Inflammatory macrophage treated with lipopolysaccharide for 1 hour (primary cell): Measurements from ENCODE around the gene KCNG2.

Experiments
- DNase-seq, 2 donors: peaks; one replicate each; pipeline ENCODE4 v3.0.0-alpha.2; 2020 to 2022

KCNG2 gene

DNA sequence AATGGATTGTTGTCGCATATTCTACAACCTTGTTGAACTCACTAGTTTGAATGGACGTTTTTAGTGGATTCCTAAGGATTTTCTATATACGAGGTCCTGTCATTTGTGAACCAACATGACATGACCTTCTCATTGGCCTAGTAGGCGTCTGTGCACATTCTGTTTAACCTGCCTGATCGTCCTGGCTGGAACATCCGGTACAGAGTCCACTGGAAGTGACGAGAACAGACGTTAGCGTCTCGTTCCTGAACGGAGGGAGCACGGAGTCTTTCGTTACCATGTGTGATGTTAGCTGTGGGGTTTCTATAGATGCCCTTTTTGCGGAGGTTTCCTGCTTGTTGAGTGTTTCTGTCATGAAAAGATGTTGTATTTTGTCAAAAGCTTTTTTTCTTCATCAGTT lies 91.8 kb downstream of the KCNG2 start:
- no peak for DNase-seq

DNA sequence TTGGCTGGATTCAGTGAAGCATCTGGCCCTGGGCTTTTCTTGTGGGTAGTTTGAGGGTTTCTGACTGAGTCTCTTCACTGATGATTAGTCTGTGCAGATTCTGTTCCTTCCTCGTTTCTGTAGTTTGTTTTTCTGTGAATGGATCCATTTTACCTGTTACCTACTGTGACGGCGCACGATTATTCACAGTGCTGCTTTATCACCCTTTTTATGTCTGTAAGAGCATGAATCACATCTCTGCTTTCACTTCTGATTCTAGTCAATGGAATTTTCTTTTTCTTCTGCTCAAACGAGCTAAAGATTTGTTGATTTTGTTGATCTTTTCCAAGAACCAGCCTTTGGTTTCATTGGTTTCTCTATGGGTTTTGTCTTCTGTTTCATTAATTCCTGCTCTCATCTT lies 92.9 kb downstream of the KCNG2 start:
- DNase-seq: no peak

DNA sequence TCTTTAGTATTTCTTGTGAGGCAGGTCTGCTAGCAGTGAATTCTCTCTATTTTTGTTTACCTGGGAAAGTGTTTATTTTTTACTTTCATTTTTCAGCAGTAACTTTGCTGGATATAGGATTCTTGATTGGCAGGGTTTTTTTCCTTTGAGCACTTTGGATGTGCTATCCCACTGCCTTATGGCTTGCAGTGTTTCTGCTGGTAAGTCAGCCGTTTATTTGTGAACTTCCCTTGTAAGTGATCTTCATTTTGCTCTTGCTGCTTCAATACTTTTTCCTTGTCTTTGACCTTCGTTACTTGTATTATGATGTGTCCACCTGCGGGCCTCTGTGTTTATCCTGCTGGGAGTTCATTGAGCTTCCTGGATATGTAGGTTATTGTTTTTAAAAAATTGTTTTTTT lies 99.0 kb downstream of the KCNG2 start:
- no peak for DNase-seq

DNA sequence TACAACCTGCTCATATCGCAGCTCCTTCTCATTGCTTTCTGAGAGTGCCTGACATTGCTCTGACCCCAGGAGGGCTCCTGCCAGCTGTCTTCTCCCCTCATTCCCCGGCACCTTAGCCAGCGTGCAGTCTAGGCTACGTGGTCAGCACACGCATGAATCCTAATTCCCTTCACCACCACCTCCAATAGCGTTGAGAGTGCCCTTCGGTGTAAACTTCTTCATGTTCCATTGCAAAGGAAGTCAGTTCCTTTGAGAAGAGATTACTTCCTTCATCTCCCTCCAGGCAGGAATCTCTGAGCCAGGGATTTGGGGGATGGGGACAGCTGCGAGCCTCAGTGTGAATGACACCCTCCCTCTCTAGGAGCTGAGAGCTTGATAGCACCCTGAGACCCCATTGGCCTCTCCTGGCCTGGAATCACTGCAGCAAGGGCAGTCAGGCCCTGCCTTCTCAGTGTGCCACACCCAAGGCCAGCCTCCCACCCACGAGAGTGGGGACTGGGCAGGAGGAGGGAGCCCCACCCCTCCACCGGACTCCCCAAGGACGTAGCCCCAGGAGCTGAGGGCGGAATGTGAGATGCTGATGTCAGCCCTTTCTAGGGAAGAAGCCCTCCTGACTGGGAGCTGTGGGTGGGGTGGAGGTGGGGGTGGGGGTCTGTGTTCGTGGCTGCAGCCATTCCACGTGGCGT lies 100.3 kb downstream of the KCNG2 start:
- DNase-seq: no peak

DNA sequence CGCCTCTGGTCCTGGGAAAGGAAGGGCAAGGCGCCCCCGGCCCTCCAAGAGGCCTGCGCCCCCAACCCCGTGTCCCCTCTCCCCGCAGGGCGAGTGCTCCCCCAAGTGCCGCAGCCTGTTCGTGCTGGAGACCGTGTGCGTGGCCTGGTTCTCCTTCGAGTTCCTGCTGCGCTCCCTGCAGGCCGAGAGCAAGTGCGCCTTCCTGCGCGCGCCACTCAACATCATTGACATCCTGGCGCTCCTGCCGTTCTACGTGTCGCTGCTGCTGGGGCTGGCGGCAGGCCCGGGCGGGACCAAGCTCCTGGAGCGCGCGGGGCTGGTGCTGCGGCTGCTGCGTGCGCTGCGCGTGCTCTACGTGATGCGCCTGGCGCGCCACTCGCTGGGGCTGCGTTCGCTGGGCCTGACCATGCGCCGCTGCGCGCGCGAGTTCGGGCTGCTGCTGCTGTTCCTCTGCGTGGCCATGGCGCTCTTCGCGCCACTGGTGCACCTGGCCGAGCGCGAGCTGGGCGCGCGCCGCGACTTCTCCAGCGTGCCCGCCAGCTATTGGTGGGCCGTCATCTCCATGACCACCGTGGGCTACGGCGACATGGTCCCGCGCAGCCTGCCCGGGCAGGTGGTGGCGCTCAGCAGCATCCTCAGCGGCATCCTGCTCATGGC lies 101.3 kb downstream of the KCNG2 start:
- DNase-seq: no peak

DNA sequence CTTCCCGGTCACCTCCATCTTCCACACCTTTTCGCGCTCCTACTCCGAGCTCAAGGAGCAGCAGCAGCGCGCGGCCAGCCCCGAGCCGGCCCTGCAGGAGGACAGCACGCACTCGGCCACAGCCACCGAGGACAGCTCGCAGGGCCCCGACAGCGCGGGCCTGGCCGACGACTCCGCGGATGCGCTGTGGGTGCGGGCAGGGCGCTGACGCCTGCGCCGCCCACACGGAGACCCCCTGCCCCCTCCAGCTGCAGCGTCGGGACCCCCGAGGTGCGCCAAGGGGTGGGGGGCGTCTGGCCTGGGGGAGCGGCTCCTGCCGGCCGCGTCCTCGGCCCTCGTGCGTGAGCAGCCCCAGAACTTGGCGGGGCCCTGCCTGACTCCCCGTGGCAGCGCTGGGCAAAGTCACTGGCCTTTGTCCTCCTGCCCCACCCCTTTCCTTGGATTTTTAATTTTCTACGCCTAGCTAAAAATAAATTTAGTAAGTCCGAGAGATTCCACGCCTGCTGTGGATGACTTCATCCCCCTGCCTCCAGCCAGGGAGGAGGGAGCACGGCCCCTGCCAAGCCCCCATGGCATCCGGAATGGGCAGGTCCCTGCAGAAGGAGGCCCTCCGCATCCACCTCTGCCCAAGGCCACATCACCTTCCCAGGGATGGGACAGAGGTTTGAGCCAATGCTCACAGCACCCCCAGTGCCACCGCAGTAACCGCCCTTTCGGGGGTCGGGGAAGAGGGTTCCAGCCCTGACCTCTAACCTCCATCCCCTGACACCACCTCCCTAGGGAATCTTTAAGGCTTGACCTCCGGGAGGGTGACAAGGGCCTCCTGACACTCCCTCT lies 102.1 kb downstream of the KCNG2 start:
- no peak for DNase-seq

DNA sequence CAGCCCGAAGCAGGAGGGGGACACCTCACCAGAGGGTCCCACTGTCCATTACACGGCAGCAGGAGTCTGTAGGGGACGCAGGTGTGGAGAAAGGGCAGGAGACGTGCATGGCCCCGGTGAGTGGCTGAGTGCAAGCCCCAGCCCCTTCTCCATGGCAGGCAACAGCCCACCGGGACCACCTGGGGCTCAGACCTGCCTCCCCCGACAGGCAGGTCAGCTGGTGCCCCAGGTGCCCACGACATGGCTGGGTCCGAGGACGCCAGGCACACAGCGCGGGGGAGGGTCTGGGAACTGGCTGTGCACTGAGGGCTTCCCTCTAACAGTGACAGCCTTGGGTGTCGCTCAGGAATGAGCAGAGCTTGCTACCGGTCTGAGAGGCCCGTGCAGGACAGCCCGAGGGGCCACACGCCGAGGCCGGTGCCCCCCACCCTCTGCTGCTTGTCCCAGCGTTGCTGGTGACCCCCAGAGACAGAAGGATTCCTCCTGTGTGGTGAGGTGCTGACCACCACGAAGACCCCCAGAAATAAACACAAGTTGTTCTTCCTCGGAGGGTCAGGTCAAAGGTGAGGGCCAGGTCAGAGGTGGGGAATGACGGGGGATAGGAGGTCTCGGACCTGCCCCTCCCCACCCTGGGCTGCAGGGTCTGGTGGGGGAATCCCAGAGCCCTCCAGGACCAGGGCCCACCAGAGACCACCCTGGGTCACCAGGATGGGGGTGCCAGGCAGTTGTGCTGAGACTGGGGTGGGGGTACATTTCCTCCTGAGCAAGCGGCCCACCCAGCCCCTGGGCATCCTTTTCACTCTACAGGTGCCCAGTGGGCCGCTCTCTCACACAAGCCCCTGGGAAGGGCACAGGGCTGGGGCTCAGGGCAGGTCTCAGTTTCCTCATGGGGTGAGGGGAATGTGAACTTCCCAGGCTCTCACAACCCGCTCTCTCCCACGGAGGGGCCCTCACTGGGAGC lies 103.2 kb downstream of the KCNG2 start:
- no peak for DNase-seq

DNA sequence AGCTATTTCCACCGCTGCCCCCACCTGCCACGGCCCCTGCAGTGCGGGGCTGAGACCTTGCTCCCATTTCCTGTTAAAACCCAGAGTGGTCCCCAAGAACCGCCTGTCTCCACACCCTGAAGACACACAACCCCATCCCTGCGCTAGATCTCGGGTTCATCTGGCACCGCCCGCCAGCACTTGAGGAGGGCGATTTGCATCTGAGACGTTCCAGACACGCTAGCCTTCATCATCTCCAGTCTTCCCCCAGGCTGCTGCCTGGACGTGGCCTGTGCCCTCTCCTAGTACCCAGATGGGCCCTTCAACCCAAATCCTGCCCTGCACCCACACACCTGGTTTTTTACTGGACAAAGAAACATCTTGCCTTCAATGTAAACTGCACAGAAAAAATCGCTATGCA lies 103.9 kb downstream of the KCNG2 start:
- no peak for DNase-seq

DNA sequence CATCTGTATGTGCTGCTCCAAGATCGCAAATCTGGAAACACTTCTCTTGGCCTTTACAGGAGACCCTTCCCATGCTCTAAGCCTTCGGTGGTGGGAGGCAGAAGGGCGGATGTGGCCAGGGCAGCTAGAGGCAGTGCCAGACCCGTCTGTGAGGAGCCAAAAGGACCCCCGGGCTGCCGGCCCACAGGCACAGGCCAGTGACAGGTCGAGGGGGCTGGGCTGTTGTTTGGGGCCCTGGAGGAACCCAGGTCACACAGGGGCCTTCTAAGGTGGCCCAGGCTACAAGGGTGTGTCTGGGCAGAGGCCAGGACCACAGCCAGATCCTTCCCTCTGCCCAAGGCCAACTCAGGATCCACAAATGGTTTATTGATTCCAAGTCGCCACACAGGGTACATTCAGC lies 104.3 kb downstream of the KCNG2 start:
- DNase-seq: no peak

DNA sequence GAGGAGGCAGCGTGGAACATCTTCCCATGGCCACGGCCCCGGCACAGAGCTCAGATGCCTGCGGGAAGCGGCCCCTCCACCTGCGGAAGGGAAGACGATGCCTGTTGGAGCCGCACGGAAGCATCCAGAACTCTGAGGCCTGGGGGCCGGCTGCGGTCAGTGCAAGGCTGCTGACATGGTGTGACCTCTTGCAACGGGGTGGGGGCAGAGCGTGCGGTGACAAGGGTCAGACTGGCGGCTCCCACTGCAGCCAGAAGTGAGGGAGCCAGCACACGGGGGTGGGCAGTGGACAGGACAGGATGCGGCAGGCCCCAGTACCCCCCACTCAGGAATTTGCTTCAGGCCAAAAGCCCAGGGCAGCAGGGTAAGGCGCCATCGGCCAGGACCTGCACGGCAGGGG lies 104.9 kb downstream of the KCNG2 start:
- DNase-seq: no peak

DNA sequence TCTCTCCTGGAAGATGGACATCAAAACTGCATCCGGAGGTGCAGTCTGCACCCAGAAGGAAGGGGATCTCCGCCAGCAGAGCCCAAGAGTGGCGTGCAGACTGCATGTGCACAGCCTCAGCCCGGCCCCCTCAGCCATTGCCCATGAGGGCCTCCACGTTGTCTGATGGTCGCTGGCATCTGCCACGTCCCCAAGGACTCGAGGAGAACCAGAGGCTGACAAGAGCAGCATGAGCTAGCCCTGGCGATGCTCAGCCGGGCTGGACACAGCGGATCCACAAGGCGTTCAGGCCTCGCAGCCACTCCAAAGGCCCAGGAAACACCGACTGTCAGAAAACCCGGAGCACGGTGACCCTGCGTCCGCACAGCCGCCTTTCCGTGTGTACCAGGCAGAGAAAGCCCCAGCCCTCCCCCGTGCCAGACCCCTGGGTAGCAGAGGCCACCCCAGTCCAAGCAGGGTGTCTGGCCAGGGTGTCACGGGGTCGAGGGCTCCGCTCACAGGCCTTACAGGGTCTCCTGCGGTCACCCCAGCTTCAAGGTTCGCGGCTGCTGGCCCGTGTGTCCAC lies 105.4 kb downstream of the KCNG2 start:
- DNase-seq: no peak

DNA sequence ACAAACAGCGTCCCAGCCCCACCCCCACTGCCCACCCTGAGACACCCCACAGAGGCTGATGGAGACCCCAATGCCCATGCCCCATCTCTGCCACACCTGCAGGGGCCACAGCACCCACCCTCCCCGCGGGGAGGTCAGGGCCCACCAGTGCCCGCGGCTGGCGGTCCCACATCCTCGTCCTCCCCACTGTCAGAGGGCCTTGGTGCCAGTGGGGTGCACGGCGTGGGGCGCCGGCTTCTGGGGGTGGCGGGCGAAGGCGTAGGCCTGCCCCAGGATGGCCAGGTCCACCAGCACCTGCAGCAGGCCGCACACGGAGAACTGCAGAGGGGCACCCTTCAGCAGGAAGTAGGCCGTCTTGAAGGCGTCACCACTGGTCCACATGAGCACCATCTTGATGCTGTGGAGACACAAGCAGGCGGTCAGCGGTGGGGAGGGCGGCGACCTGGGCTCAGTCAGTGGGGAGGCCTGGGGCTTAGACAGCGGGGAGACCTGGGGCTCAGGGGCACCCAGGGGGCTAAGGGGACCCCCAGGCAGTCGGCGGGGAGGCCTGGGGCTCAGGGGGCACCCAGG lies 106.1 kb downstream of the KCNG2 start:
- DNase-seq: no peak

DNA sequence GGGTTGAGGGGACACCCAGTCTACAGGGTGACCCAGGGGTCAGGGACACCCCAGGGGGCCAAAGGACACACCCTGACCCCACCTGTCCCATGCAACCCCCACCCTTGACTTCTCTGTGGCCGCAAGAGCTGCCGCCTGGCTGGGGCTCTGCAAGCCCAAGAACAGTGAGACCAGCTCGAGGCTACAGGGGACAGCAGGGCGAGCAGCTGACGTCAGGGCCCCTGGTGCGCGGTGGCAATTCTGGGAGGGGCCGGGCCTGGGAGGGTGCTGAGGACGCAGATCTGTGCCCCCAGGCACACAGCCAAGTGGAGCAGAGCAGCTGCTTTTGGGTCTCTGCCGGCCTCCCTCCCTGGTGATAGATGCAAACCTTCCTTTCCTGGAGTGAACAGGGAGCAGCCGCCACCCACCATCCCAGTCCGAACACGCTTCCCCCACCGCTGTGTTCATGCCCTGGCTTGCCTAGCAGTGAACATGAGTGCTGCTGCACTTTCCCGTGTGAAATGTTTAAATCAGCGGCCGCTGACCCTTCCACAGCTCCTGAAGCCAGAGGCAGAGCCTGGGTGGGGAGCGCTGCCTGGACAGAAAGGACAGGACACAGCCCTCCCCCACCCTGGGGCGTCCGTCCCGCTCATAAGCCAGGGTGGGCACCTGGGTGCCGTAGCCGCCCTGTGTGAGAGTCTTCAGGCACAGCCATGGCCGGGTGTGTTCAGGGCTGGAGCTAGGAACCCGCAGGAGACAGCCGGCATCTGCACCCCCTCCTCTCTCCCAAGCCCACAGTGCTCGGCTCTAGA lies 106.8 kb downstream of the KCNG2 start:
- DNase-seq: no peak

DNA sequence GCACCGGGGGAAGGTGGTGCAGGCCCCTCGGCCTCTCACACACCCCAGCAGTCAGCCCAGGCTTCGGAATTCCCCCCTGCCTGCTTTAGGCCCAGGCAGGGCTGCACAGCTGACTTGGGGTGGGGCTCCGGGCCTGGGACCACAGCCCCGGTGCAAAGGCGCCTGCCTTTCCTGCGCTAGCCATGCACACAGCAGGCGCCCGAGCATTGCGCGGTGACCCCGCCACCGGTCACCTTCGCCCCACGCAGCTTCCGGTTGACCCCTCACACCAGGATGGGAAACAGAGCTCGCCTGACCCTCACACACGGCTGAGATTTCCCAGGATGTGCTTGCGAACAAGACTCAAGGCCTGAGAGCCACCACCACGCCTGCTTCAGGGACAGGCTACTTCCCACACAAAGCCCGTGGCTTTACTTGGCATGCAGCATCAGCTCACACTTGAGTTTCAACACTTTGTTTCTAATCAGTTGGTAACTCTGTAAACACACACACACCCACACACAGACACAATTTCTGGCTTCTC lies 107.7 kb downstream of the KCNG2 start:
- peak in 1 of 2 donors; percentile 62 for DNase-seq

DNA sequence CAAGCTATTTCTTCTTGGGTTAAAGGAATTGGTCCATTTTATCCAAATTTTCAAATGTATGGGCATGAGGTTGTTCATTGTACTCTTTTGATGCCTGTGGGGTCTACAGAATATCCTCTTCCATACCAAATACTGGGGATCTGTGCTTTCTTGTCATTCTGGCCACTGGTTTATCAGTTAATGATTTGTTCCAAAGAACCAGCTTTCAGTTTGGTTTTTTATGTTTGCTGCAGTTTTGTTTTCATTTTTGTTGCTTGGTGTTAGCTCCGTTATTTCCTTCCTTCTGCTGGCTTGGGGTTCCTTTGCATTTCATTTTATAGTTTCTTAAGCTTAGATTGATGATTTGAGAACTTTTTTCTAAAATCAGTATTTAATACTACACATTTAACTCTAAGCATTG lies 108.3 kb downstream of the KCNG2 start:
- no peak for DNase-seq

DNA sequence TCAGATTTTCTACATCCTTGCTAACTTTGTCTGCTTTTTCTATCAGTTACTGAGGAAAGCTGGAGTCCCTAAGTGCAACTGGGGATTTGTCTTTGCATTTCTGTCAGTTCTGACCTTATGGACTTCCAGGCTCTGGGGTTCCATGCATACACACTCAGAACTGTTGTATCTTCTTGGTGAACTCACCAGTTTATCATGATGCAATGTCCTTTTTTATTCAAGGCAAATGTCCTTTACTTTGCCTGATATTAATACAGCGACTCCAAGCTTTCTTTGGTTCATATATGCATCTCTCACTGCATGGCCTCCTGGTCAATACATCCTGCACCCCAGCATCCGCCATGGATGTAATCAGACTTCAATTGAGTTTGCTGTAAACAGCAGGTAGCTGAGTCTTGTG lies 109.0 kb downstream of the KCNG2 start:
- DNase-seq: no peak

DNA sequence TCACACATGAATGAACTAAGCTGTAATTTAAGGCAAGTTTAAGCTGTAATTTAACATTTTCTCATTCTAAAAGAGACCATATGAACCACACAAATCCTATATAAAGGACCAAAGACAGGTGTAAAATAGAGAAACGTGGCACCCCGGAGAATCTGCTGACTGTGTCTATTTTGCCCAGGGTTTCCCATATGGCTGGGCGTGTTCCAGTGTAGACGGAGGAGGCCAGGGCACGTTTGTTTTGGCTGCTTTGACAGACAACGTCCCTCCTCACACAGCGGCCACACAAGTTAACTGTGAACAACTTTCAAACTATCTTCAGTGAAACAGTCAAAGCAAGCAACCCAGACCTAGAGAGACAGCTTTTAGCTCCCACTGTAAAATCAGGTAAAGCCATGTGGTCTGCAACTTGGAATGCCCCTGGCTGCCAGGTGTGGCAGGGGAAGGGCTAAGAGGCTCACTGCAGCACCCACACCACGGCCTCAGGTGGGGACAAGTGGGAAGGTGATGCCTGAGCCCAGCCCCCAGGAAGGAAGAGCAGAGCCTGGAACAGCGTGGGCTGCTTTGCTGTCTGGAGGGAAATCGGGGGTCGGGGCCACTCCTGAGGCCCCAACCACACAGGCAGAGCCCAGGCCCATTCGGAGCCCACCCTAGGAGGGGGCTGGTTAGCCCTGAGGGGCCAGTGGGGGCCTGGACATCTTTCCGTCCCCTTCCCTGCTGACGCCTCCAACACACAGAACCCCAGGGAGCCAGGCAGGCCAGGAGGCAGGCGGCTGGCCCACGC lies 113.0 kb downstream of the KCNG2 start:
- no peak for DNase-seq

DNA sequence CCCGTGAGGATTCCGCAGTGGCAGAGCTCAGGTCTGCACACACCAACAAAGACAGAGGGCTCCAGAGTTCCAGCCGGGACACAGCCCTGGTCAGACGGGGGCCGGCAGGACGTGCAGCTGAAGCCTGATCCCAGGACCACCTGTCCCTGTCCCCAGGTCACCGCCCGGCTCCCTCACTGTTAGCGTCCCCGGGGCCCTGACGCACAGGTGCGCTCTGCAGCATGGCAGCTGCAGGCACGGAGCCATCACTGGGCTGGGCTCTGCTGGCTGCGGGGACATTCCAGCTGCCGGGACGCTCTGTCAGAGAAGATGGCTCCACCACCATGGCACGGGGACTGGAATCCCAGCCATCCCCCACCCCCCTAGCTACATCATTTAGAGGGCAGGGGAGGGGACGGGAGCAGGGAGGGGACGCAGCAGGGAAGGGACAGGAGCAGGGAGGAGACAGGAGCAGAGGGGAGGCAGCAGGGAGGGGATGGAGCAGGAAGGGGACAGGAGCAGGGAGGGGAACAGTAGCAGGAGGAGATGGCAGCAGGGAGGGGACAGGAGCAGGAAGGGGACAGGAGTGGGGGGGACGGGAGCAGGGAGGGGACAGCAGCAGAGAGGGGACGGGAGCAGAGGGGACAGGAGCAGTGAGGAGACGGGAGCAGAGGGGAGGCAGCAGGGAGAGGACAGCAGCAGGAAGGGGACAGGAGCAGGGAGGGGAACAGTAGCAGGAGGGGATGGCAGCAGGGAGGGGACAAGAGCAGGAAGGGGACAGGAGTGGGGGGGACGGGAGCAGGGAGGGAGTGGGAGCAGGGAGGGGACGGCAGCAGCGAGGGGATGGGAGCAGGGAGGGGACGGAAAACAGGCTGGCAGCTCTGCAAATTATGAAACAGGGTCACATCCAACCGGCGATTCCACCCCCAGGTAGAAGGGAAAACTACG lies 113.9 kb downstream of the KCNG2 start:
- DNase-seq: no peak

DNA sequence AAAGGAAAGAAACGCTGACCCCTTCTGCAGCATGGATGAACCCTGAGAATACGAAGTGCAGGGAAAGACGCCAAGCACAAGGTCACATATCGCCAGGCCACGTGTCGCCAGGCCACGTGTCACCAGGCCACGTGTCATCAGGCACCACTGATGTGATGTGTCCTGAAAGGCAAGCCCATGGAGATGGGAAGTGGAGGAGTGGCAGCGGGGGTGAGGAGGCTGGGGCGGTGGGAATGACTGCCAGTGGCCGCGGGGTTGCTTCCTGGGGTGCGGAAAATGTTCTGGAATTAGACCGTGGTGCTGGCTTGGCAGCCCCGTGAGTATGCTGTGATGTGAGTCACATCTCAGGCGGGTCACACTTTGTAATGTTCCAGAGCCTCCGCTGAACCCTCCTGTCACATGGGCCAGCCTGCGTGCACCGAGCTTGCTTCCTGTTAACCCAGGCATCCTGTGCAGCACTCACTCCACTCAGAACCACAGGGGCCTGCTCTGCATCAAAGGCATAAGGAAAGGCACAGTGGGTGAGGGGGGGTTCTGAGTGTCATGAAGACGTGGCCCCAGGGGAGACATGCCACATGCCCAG lies 114.8 kb downstream of the KCNG2 start:
- DNase-seq: no peak
